ENCODE results near the gene GALNS.

The GALNS gene

GRCh38 chr16:88809676-88810165 lies 47.0 kb downstream of the GALNS start:
- no peak for DNase-seq (ENCODE audit: low read depth, low spot score)
- in situ Hi-C loops (cut with HindIII; ENCODE audit: low sequenced_read_pairs) = no loop called here
- H3K4me3 ChIP-seq (ENCODE audit: low read depth, low read length) = no peak overlapping the region

GRCh38 chr16:88809068-88809675 lies 47.6 kb downstream of the GALNS start:
- DNase-seq (ENCODE audit: low read depth, low spot score) = no peak
- in situ Hi-C loops (cut with HindIII; ENCODE audit: low sequenced_read_pairs) = no loop called here
- no peak overlapping the region for H3K4me3 ChIP-seq (ENCODE audit: low read depth, low read length)
- TF ChIP-seq, protein P1, sequence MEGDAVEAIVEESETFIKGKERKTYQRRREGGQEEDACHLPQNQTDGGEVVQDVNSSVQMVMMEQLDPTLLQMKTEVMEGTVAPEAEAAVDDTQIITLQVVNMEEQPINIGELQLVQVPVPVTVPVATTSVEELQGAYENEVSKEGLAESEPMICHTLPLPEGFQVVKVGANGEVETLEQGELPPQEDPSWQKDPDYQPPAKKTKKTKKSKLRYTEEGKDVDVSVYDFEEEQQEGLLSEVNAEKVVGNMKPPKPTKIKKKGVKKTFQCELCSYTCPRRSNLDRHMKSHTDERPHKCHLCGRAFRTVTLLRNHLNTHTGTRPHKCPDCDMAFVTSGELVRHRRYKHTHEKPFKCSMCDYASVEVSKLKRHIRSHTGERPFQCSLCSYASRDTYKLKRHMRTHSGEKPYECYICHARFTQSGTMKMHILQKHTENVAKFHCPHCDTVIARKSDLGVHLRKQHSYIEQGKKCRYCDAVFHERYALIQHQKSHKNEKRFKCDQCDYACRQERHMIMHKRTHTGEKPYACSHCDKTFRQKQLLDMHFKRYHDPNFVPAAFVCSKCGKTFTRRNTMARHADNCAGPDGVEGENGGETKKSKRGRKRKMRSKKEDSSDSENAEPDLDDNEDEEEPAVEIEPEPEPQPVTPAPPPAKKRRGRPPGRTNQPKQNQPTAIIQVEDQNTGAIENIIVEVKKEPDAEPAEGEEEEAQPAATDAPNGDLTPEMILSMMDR (IDR thresholded peaks at IDR 0.05; ENCODE audit: low read depth, low read length) = no peak

More at GRCh38 chr16:88809676-88810165, 47.0 kb downstream of the GALNS start:
- TF ChIP-seq, protein P1 (IDR thresholded peaks at IDR 0.05; ENCODE audit: low read depth, low read length) = no peak

DNA sequence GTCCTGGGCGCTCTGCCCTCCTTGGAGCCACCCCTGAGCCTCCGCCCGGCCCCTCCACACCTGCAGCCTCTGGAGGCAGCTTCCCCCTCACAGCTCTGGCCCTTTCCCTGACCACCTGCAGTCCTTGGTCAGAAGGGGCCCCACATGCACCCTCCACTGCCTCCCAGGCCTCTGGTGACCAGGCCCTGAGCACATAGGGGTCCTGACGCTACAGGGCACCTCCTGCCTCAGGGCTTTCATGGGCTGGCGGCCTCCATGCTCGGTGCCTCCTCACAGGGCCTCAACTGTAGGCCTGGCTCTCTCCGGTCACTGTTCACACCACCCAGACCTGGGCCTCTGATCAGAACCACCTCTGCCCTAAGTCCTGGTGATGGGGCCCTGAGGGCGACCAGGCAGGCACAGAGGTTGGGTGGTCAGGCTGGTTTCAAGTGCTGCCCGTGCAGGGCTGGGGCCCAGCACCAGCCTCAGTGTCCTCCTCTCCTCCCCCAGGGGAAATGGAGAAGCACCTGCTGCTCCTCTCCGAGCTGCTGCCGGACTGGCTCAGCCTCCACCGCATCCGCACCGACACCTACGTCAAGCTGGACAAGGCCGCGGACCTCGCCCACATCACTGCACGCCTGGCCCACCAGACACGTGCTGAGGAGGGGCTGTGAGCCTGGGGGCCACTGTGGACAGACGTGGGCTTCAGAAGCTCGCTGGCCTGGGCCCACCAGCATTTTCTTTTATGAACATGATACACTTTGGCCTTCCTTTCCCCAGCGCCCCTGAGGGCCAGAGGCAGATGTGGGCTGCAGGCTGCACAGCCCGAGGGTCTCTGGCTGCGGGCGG lies 48.9 kb downstream of the GALNS start:
- DNase-seq (ENCODE audit: low read depth, low spot score) = no peak
- H3K4me3 ChIP-seq (ENCODE audit: low read depth, low read length) = no peak overlapping the region
- in situ Hi-C loops (cut with HindIII; ENCODE audit: low sequenced_read_pairs) = no loop called here
- TF ChIP-seq, protein P1 (IDR thresholded peaks at IDR 0.05; ENCODE audit: low read depth, low read length) = no peak

GRCh38 chr16:88807142-88807625 lies 49.6 kb downstream of the GALNS start:
- in situ Hi-C loops (cut with HindIII; ENCODE audit: low sequenced_read_pairs) = no loop called here
- no peak overlapping the region for H3K4me3 ChIP-seq (ENCODE audit: low read depth, low read length)
- TF ChIP-seq, protein P1 (IDR thresholded peaks at IDR 0.05; ENCODE audit: low read depth, low read length) = no peak
- no peak for DNase-seq (ENCODE audit: low read depth, low spot score)

- in situ Hi-C loops (cut with HindIII; ENCODE audit: low sequenced_read_pairs) = no loop called here
- TF ChIP-seq, protein P1 (IDR thresholded peaks at IDR 0.05; ENCODE audit: low read depth, low read length) = no peak
- H3K4me3 ChIP-seq (ENCODE audit: low read depth, low read length) = no peak overlapping the region
- DNase-seq (ENCODE audit: low read depth, low spot score) = no peak
Measured at GRCh38 chr16:88806491-88807111, 50.1 kb downstream of the GALNS start.

- no peak for DNase-seq (ENCODE audit: low read depth, low spot score)
- in situ Hi-C loops (cut with HindIII; ENCODE audit: low sequenced_read_pairs) = no loop called here
- TF ChIP-seq, protein P1 (IDR thresholded peaks at IDR 0.05; ENCODE audit: low read depth, low read length) = no peak
- no peak overlapping the region for H3K4me3 ChIP-seq (ENCODE audit: low read depth, low read length)
Measured at GRCh38 chr16:88805887-88806393, 50.8 kb downstream of the GALNS start.

Measured in astrocyte of the spinal cord (primary cell).